ENCODE results near the gene LRRN4CL. TPM values are rescaled to one million over a fixed set of nuclear protein-coding genes. Genes with fewer than 3 reads are reported as not detected.

Gene LRRN4CL
- total and polyA plus RNA-seq, 2 of the 8 experiments (the other 6 are each of a cell fraction or from before 2014, with no cell fraction given): 0.05 to 0.26 TPM

- no peak for TF ChIP-seq CHD7 (IDR thresholded peaks at IDR 0.05; ENCODE audit: insufficient replicate concordance, low read length)
Observed at GRCh38 chr11:62648967-62649364, 40.4 kb downstream of the LRRN4CL start (continued).

Data from H1 (cell line).